Caki2 (cell line): Measurements from ENCODE around the gene H19. TPM values are rescaled to one million over a fixed set of nuclear protein-coding genes. Genes with fewer than 3 reads are reported as not detected.

Experiments
- DNase-seq: peaks from one replicate; pipeline ENCODE4 v3.0.0-alpha.2; 2015; ENCODE audit warnings: low read depth
- in situ Hi-C: cut with HindIII; loops from 2 replicates; pipeline ENCODE4 v1.10.0; 2016; ENCODE audit warnings: low sequenced_read_pairs, low pct_unique_long_range_greater_than_20kb, mixed read lengths
- total RNA-seq: library from RNA; depleted of rRNA; stranded (reverse); fragments of >200 nt; shearing (Covaris generic); gene quantifications from 2 replicates; pipeline ENCODE4 v1.2.3, GENCODE V29; 2014; ENCODE audit warnings: low replicate concordance; rRNA removed

H19 gene
- total RNA-seq, result 5.6 and 9.3 TPM in 2 replicates

- no peak for DNase-seq
- in situ Hi-C loops, result no loop called here
Observed at GRCh38 chr11:1997755-1998154, at the start of gene H19. TSS of gene H19 (minus strand) at chr11:1997842.

DNA sequence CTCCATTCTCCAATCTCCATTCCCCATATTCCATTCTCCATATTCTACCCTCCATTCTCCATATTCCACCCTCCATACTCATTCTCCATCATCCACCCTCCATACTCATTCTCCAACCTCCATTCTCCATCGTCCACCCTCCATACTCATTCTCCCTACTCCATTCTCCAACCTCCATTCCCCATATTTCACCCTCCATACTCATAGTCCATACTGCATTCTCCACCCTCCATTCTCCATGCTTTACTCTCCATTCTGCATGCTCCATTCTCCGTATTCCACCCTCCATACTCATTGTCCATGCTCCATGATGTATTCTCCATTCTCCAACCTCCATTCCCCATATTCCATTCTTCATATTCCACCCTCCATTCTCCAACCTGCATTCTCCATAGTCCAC is 44.3 kb upstream of the H19 start:
- DNase-seq, result no peak
- in situ Hi-C loops, result no loop called here

GRCh38 chr11:2041153-2041552 is 43.5 kb upstream of the H19 start:
- DNase-seq, result no peak
- in situ Hi-C loops, result no loop called here

GRCh38 chr11:2039198-2039759 is 41.6 kb upstream of the H19 start:
- no peak for DNase-seq
- in situ Hi-C loops, result no loop called here

DNA sequence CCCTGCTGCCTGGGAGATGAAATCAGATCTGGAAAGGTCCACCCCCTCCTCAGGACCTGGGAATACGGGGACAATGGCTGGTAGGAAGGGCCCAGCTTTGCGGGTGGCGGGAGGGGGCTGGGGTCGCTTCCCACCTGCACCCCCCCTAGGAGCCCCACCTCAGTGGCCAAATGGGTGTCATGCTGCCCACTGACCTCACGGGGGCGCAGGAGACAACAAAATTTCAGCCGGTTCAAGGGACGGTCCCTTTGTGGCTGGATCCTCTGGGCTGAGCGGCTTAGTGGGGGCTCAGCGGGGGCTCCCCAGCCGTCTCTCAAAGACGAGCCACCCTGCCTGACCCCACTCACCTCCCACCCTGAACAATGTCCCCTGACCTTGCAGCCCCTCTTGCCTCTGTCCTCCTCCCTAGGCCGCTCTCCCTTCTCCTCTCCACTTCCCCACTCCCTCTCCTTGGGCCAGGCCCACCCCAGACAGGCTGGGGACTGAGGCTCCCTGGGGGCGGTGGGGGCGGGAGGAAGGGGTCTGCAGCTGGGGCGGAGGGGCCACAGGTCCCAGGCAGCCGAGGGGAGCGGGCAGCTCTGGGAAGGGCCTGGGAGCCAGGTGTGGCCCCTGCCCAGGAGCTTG is 39.3 kb upstream of the H19 start:
- in situ Hi-C loops, result no loop called here
- no peak for DNase-seq

GRCh38 chr11:2035382-2035781 is 37.7 kb upstream of the H19 start:
- in situ Hi-C loops, result no loop called here
- no peak for DNase-seq

- DNase-seq, result no peak
Observed at GRCh38 chr11:2031058-2031457, 33.4 kb upstream of the H19 start.

GRCh38 chr11:2027708-2028107 is 30.1 kb upstream of the H19 start:
- DNase-seq, result no peak
- in situ Hi-C loops, result no loop called here

More at GRCh38 chr11:2031058-2031457, 33.4 kb upstream of the H19 start:
- in situ Hi-C loops, result no loop called here

GRCh38 chr11:2015025-2015424 is 17.4 kb upstream of the H19 start:
- DNase-seq, result no peak
- in situ Hi-C loops, result no loop called here

DNA sequence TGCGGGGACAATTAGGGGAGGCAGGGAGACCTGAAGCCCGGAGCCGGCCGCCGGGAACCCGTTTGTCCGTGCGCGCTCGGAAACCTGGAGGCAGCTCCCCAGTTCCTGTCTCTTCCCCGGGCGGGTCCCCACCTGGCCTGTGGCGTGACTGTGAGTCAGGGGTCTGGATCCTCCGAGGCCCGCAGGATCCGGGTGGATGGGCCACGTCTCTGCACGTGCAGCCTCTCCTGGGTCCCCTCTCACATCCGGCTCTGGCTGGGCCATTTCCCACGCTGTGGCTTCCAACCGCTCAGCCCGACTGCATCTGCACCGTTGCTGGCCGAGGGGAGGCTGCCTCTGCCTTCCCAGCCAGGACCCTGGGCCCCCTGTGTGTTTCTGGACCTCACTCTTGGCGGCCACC is 14.8 kb upstream of the H19 start:
- in situ Hi-C loops, result no loop called here
- DNase-seq, result no peak

GRCh38 chr11:2004466-2004865 is 6.8 kb upstream of the H19 start:
- no peak for DNase-seq
- in situ Hi-C loops, result no loop called here

- DNase-seq, result no peak
- in situ Hi-C loops, result no loop called here
Observed at GRCh38 chr11:2002807-2003206, 5.2 kb upstream of the H19 start.

GRCh38 chr11:2002042-2002776 is 4.6 kb upstream of the H19 start:
- no peak for DNase-seq
- in situ Hi-C loops, result no loop called here

GRCh38 chr11:1998861-1999260 is 1.2 kb upstream of the H19 start:
- in situ Hi-C loops, result no loop called here

GRCh38 chr11:1998290-1998689 is 648 bp upstream of the H19 start:
- in situ Hi-C loops, result no loop called here
- DNase-seq, result no peak

More at GRCh38 chr11:1998861-1999260, 1.2 kb upstream of the H19 start:
- no peak for DNase-seq

DNA sequence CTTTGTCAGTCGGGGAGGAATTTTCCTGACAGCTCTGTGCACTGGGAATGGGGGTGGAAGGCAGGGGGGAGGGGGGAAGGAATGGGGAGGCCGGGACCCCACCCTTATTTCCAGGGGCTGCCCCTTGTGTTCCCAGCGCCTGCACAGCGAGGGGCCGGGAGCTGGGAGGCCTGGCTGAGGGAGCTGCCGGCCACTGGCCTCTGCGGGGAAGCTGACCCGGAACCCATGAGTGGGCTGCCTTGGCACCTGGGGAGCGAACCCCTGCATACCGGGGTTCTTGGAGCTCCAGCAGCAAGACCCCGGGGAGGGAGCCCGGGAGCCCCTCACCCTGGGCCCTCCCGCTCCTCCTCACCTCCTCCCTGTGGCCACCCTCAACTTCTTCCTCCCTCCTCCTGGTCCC is 3.5 kb downstream of the H19 start:
- in situ Hi-C loops, result no loop called here

DNA sequence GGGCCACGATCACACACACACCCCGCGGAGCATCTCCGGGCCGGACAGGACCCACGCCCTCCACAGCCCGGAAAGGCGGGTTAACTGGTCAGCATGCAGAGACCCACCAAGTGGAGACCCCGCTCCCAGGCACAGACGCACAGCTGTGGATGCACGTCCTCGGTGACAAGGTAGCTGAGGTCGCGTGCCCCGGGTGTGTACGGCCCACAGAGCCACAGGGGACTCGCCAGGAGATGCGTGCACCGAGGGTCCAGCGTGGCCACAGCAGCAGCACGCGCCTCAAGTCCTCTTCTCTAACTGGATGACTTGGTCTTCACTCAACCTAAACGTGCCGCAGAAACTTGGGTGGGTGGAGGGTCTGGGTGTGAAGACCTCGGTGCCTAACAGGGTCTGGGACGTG is 5.5 kb downstream of the H19 start:
- in situ Hi-C loops, result no loop called here

More for the DNA sequence above, 3.5 kb downstream of the H19 start:
- no peak for DNase-seq

GRCh38 chr11:1990872-1991578 is 6.6 kb downstream of the H19 start:
- in situ Hi-C loops, result no loop called here
- no peak for DNase-seq

More for the DNA sequence above, 5.5 kb downstream of the H19 start:
- DNase-seq, result no peak

GRCh38 chr11:1989953-1990352 is 7.7 kb downstream of the H19 start:
- no peak for DNase-seq
- in situ Hi-C loops, result no loop called here
